ENCODE data around the gene ARPC5. TPM values are rescaled to one million over a fixed set of nuclear protein-coding genes. Genes with fewer than 3 reads are reported as not detected.

The ARPC5 gene
- total RNA-seq, 1 donor from 2014 or later: 193 TPM

DNA sequence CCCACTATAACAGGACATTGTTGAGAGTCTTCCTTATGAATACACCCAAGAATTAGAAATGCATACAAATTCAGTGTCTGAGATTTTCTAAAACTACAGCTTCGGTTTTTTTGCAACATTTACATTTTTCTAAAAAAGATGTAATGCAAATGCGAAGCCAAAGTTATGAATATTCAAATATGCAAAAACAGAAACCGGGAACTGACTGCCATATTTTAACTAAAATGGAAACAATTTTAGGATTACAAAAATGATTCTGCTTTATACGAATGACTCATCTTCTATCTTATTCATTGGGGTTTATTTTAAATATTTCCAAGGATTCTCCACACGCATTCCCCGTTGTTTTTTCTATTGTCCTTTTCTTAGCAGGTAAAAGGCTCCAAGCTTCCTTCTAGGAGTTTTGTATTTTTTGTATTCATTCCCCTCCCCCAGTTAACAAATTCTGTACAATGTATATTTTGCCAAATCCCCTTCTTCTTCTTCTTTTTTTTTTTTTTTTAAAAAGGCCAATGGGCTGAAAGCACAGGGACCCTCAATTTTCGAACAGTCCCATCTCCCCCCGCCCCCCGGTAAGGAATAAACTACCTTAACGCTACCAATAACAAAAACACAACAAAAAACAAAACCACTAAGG lies 1.0 kb downstream of the ARPC5 start:
- DNase-seq (no peak), ATAC-seq (ENCODE audit: low read depth) (no peak)
- intact Hi-C loops (cut with micrococcal nuclease): loop anchor here (1.0 to 10.0 kb wide), 7 partner anchors 162 to 1410 kb away; partner anchors contain the start of genes LAMC1, RNF2, SMG7 and TSEN15
- Mint-ChIP-seq H3K9me3 (no peaks in the 10 kb centered on the region), H3K4me1 (peaks cover 50% of the 10 kb centered on the region), H3K27me3 (no peaks in the 10 kb centered on the region), H3K36me3 (ENCODE audit: low read depth) (peaks cover 42% of the 10 kb centered on the region), H3K4me3 (peak overlapping the region; percentile 100), H3K27ac (peak overlapping the region; percentile 86)
- ChIA-PET CTCF (interaction anchor here (0.6 to 2.6 kb wide), 8 partner anchors 15 to 1323 kb away, joined by 3 to 7 read pairs (median 4); no protein-coding TSS in a partner anchor), POLR2A (interaction anchor here (0.6 to 3.3 kb wide), 20 partner anchors 14 to 1118 kb away, joined by 3 to 47 read pairs (median 6); partner anchors contain the start of genes NCF2, SMG7 and TSEN15)
- TF ChIP-seq, protein P1, sequence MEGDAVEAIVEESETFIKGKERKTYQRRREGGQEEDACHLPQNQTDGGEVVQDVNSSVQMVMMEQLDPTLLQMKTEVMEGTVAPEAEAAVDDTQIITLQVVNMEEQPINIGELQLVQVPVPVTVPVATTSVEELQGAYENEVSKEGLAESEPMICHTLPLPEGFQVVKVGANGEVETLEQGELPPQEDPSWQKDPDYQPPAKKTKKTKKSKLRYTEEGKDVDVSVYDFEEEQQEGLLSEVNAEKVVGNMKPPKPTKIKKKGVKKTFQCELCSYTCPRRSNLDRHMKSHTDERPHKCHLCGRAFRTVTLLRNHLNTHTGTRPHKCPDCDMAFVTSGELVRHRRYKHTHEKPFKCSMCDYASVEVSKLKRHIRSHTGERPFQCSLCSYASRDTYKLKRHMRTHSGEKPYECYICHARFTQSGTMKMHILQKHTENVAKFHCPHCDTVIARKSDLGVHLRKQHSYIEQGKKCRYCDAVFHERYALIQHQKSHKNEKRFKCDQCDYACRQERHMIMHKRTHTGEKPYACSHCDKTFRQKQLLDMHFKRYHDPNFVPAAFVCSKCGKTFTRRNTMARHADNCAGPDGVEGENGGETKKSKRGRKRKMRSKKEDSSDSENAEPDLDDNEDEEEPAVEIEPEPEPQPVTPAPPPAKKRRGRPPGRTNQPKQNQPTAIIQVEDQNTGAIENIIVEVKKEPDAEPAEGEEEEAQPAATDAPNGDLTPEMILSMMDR (IDR thresholded peaks at IDR 0.05): no peak

DNA sequence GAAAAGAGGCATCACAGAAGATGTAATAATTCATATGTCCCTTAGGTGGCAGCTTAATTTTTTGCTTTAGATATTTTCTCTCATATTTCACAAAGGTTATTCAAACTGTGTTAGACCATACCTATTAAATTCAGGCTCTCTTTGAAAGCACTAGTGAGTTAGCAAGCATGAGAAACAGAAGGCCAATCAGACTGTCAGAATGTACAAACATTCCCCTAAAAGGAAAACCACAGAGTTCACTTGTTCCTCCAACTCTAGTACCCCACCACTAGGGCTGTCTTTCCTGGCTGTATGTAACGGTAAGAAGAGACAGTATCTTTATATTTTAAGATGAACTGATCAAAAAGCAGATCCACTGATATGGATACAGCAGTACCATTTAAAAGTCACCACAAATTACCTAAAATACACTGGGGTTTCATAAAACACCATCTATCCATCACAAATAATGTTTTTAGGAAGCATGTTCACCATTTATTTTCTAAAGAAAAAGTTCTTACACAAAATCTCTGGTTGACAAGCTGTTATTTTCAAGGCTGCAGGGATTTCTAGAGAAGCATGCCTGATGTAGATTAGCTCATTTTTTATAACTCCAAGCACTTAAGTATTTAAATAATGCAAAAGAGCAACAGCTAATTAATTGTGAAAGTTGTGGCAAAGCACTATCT lies 1.8 kb downstream of the ARPC5 start:
- DNase-seq: no peak

DNA sequence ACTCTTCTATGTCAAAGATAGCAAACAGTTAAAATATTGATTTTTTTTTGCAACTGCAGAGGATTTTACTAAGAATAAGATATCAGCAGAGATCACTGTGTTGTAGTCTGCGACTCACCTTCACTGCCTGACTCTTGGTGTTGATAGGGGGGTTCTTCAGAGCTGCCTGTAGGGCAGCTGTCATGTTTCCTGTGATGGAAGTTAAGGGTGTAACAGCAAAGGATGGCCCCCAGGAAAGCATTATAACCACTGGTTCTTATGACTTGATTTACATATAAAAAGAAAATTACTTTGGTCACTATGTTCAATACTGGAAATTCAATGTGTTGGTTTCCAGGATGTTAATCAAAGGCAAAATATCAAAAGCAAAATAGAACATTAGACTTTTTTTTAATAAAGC lies 2.6 kb downstream of the ARPC5 start:
- ATAC-seq (ENCODE audit: low read depth): no peak
- no peak for DNase-seq
- H3K4me1 Mint-ChIP-seq: peaks cover 54% of the 10 kb centered on the region
- ChIA-PET CTCF (interaction anchor here (1.1 to 2.6 kb wide), 4 partner anchors 13 to 283 kb away, joined by 3 to 7 read pairs (median 4); no protein-coding TSS in a partner anchor), POLR2A (interaction anchor here (1.0 to 3.3 kb wide), 8 partner anchors 23 to 419 kb away, joined by 3 to 47 read pairs (median 6); partner anchors contain the start of genes NCF2, SMG7 and TSEN15)
- intact Hi-C loops (cut with micrococcal nuclease): loop anchor here (1.0 to 10.0 kb wide), 5 partner anchors 43 to 1412 kb away; partner anchors contain the start of genes DHX9, NCF2 and RNF2
- no peak overlapping the region for H3K27ac Mint-ChIP-seq
- peak overlapping the region; percentile 100 for H3K4me3 Mint-ChIP-seq
- no peaks in the 10 kb centered on the region for H3K27me3 Mint-ChIP-seq
- TF ChIP-seq, protein P1 (IDR thresholded peaks at IDR 0.05): no peak
- peaks cover 56% of the 10 kb centered on the region for H3K36me3 Mint-ChIP-seq (ENCODE audit: low read depth)
- H3K9me3 Mint-ChIP-seq: no peaks in the 10 kb centered on the region

More for the DNA sequence above, 1.8 kb downstream of the ARPC5 start:
- H3K9me3 Mint-ChIP-seq: no peaks in the 10 kb centered on the region
- H3K27ac Mint-ChIP-seq: peak overlapping the region; percentile 86
- peaks cover 49% of the 10 kb centered on the region for H3K36me3 Mint-ChIP-seq (ENCODE audit: low read depth)
- POLR2A ChIA-PET: interaction anchor here (0.6 to 3.3 kb wide), 16 partner anchors 24 to 1019 kb away, joined by 3 to 47 read pairs (median 5); partner anchors contain the start of genes NCF2, SMG7 and TSEN15
- H3K4me3 Mint-ChIP-seq: peak overlapping the region; percentile 100
- TF ChIP-seq, protein P1 (IDR thresholded peaks at IDR 0.05): no peak
- CTCF ChIA-PET: interaction anchor here (0.5 to 2.6 kb wide), 9 partner anchors 14 to 282 kb away, joined by 3 to 7 read pairs (median 3); no protein-coding TSS in a partner anchor
- no peaks in the 10 kb centered on the region for H3K27me3 Mint-ChIP-seq
- peak; percentile 8 for ATAC-seq (ENCODE audit: low read depth)
- intact Hi-C loops (cut with micrococcal nuclease): loop anchor here (1.0 to 10.0 kb wide), 6 partner anchors 44 to 1411 kb away; partner anchors contain the start of genes DHX9, LAMC1, NCF2 and RNF2
- H3K4me1 Mint-ChIP-seq: peaks cover 51% of the 10 kb centered on the region

DNA sequence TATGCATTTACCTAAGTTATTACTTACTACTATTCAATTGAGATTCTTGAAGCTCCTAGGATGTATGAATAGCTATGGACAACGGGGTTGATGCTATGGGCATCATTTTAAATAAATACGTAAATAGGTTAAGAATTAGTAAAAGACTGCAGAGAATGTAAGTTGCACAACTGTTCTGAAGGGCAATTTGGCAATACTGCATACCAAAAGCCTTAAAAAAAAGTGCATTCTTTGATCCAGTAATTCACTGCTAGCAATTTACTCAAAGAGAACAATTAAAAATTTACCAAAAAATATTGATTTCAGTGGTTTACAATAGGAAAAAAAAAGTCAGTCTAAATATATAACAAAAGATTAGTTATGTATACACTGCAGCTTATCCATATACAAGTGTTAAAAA lies 3.5 kb downstream of the ARPC5 start:
- DNase-seq (no peak), ATAC-seq (ENCODE audit: low read depth) (no peak)
- POLR2A ChIA-PET: interaction anchor here (0.7 to 3.3 kb wide), 5 partner anchors 42 to 558 kb away, joined by 3 to 16 read pairs (median 4); partner anchors contain the start of genes NCF2, SMG7 and TSEN15
- CTCF ChIA-PET: interaction anchor here (0.6 kb wide), 1 partner anchor 287 kb away, joined by 3 read pairs; no protein-coding TSS in a partner anchor
- Mint-ChIP-seq H3K36me3 (ENCODE audit: low read depth) (peaks cover 63% of the 10 kb centered on the region), H3K27me3 (no peaks in the 10 kb centered on the region), H3K27ac (no peak overlapping the region), H3K4me3 (no peak overlapping the region), H3K4me1 (peaks cover 54% of the 10 kb centered on the region), H3K9me3 (no peaks in the 10 kb centered on the region)
- intact Hi-C loops (cut with micrococcal nuclease): loop anchor here (5.0 to 10.0 kb wide), 3 partner anchors 1057 to 1413 kb away; partner anchors contain the start of gene RNF2
- TF ChIP-seq, protein P1 (IDR thresholded peaks at IDR 0.05): no peak

All from activated B cell treated with CpG ODN at 0.5 μM for 24 hours (primary cell).